Ramos (cell line): Measurements from ENCODE around the gene MUC3A.
"Not testable (repeated sequence)": the region's sequence is repeated elsewhere in the genome, so short reads cannot be mapped to it uniquely, and the experiment has no call there.

Experiments
- in situ Hi-C: fragments of 300-500 bp; cut with MboI; formaldehyde crosslinking; loops from one replicate; pipeline ENCODE4 v1.14.3; 2022; ENCODE audit warnings: low sequenced_read_pairs; ENCODE audit not compliant: unreplicated experiment

The MUC3A gene, protein sequence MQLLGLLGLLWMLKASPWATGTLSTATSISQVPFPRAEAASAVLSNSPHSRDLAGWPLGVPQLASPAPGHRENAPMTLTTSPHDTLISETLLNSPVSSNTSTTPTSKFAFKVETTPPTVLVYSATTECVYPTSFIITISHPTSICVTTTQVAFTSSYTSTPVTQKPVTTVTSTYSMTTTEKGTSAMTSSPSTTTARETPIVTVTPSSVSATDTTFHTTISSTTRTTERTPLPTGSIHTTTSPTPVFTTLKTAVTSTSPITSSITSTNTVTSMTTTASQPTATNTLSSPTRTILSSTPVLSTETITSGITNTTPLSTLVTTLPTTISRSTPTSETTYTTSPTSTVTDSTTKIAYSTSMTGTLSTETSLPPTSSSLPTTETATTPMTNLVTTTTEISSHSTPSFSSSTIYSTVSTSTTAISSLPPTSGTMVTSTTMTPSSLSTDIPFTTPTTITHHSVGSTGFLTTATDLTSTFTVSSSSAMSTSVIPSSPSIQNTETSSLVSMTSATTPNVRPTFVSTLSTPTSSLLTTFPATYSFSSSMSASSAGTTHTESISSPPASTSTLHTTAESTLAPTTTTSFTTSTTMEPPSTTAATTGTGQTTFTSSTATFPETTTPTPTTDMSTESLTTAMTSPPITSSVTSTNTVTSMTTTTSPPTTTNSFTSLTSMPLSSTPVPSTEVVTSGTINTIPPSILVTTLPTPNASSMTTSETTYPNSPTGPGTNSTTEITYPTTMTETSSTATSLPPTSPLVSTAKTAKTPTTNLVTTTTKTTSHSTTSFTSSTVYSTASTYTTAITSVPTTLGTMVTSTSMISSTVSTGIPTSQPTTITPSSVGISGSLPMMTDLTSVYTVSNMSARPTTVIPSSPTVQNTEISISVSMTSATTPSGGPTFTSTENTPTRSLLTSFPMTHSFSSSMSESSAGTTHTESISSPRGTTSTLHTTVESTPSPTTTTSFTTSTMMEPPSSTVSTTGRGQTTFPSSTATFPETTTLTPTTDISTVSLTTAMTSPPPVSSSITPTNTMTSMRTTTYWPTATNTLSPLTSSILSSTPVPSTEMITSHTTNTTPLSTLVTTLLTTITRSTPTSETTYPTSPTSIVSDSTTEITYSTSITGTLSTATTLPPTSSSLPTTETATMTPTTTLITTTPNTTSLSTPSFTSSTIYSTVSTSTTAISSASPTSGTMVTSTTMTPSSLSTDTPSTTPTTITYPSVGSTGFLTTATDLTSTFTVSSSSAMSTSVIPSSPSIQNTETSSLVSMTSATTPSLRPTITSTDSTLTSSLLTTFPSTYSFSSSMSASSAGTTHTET (N-terminal part only)

GRCh38 chr7:100949227-100949932 is at the start of gene MUC3A:
Gene MUC3A, plus strand, starts transcription at chr7:100949534. Its CDS starts 91 bp downstream, at chr7:100949625.
- in situ Hi-C loops, result no loop called here

GRCh38 chr7:100900978-100901377 is 48.4 kb upstream of the MUC3A start:
- in situ Hi-C loops, result no loop called here

DNA sequence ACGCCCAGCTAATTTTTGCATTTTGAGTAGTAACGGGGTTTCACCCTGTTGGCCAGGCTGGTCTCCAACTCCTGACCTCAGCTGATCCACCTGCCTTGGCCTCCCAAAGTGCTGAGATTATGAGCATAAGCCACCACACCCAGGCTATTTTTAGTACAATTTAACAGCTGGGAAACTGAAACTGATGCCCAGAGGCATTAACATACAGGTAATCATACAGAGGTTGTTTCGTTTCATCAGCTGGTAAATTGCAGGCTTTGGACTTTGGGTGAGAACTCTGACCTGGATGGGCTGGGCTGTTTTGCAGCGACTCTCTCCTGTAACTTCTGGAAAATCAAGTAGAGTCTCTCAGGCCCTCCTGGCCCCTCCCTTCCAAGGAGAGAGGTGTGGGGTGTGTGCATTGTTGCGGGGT is 47.4 kb upstream of the MUC3A start:
- in situ Hi-C loops, result no loop called here

DNA sequence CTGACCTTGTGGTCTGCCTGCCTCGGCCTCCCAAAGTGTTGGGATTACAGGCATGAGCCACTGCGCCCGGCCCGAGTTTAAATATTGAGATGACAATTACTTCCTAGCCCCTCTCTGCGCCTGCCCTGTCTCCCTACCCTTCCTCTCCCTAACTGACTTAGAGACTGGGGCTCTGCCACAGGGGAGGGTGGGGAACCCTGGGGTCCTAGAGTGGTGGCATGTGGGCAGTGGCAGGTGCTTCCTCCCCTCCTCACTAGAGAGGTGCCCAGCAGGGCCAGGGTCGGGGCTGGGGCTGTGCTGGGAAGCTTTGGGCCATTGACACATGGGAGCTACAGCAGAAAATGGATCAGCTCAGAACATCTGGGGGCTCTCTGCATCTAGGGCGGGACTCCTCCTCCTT is 46.7 kb upstream of the MUC3A start:
- in situ Hi-C loops, result no loop called here

DNA sequence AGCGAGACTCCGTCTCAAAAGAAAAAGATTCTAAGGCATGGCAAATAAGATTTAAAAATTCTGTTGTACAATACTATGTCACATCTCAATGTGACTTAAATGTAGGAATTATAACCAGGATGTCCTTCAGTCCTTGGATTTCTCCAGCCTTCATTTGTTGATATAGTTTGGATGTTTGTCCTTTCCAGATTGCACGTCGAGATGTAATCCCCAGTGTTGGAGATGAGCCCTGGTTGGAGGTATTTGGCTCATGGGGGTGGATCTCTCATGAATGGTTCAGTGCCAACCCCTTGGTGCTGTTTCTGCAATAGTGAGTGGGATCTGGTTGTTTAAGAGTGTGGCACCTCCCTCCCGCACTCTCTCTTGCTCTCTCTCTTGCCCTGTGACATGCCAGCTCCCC is 40.8 kb upstream of the MUC3A start:
- in situ Hi-C loops, result no loop called here

DNA sequence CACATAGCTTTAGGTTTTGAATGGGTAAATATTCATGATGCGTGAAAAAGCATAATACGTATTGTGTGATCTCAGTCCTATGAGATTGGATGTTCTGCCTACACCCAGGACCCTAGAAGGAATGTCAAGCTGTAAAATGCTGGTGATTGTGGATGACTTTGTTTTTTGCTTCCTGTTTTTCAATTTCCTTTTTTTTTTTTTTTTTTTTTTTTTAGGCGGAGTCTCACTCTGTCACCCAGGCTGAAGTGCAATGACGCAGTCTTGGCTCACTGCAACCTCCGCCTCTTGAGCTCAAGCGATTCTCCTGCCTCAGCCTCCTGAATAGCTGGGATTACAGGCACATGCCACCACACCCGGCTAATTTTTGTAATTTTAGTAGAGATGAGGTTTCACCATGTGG is 38.9 kb upstream of the MUC3A start:
- in situ Hi-C loops, result not testable (repeated sequence)

GRCh38 chr7:100911484-100911883 is 37.9 kb upstream of the MUC3A start:
- in situ Hi-C loops, result no loop called here

DNA sequence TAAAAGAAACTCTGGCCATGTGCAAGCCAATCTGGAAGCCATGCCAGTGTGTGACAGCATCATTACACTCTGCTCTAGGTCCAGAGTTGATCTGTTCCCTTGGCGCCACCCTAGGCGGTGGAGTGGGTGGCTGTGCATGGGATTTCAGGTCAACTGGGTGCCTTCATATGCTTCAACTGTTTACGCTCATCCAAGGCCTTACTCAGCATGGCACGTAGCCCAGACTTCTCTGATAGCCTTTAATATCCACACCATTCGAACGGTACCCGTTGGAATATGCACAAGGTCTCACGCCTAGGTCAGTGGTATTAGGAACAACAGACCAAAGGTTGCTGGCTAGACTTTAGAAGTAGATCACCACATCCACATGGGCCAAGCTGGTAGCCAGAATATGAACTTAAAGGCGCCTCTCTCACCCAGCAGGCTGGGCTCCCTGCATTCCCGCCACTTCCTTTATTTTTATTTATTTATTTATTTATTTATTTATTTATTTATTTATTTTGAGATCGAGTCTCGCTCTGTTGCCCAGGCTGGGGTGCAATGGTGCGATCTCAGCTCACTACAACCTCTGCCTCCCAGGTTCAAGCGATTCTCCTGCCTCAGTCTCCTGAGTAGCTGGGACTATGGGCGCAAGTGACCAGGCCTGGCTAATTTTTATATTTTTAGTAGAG is 35.0 kb upstream of the MUC3A start:
- in situ Hi-C loops, result no loop called here

DNA sequence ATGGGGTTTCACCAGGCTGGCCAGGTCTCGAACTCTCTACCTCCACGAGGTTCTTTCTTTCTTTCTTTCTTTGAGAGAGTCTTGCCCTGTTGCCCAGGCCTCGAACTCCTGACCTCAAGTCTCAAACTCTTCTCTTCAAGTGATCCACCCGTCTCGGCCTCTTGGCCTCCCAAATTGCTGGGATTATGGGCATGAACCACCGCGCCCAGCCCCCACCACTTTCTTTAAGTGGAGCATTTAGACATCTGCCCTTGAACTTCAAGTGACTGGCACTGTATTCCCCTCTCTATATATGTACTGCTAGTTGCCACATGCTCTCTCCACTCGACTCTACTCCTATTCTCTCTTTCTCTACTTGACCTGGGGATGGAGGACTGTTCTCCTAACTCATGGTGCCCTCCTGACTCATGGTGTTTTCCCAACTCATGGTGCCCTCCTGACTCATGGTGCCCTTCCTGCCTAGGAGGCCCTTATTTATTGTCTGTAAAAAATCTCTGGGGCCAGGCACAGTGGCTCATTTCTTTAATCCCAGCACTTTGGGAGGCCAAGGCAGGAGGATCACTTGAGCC is 34.4 kb upstream of the MUC3A start:
- in situ Hi-C loops, result no loop called here

DNA sequence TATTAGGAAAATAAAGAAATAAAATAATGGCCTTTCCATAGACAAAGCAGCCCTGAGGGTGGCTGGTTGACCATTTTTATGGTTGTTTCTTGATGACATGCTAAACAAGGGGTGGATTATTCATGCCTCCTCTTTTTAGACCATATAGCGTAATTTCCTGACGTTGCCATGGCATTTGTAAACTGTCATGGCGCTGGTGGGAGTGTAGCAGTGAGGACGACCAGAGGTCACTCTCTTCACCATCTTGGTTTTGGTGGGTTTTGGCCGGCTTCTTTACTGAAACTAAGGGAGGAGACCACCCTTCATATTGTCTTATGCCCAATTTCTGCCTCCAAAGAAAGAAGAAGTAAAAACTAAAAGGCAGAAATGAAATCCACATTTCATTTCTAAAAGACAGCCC is 30.0 kb upstream of the MUC3A start:
- in situ Hi-C loops, result not testable (repeated sequence)

GRCh38 chr7:100919779-100920437 is 29.4 kb upstream of the MUC3A start:
- in situ Hi-C loops, result not testable (repeated sequence)

DNA sequence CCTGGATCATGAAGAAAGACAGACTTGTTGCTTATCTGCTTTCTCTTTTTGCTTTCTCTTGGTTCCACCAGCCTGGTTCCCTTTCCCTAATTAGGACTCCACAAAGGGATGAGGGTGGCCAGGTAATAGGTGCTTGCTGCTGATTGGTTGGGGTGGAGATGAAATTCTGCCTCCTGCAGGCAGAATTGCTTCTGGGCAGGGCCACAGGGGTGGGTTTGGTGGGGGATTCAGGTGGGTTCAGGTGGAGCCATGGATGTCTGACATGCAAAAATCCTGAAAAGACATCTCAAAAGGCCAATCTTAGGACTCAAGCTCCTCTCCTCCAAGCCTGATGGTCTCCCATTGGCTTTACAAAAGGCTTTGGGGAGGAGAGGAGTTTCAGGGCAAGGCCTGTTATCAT is 28.3 kb upstream of the MUC3A start:
- in situ Hi-C loops, result no loop called here

- in situ Hi-C loops, result not testable (repeated sequence)
These were observed 25.7 kb upstream of the MUC3A start for GRCh38 chr7:100923616-100924015.

- in situ Hi-C loops, result no loop called here
These were observed 19.5 kb upstream of the MUC3A start for GRCh38 chr7:100929808-100930174.

DNA sequence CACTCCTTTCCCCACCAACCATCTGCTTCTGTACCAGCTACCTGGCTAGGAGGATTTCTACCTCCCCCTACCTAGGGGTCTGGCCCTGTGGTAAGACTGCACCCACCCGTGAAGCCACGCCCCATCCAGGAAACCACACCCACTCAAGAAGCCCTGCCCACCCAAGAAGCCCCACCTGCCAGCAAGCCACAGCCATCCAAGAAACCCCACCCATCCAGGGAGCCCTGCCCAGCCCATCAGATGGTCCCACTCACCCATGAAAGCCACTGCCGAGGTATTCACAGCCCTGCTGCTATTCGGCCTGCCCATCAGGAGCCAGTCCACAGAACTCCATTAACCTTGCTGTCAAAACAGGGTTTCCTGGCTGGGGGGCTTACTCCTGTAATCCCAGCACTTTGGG is 15.6 kb upstream of the MUC3A start:
- in situ Hi-C loops, result no loop called here

GRCh38 chr7:100935381-100935780 is 14.0 kb upstream of the MUC3A start:
- in situ Hi-C loops, result not testable (repeated sequence)

DNA sequence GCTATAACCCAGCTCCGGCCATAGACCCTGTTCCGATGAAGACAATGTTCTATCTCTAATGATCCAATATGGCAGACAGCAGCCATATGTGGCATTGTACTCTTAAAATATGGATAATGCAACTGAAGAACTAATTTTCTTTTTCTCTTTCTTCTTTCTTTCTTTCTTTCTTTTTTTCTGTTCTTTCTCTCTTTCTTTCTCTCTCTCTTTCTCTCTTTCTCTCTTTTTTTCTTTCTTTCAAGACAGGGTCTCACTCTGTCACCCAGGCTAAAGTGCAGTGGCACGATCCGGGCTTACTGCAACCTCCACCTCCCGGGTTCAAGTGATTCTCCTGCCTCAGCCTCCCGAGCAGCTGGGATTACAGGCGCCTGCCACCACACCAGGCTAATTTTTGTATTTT is 13.2 kb upstream of the MUC3A start:
- in situ Hi-C loops, result not testable (repeated sequence)

- in situ Hi-C loops, result no loop called here
These were observed 7.1 kb upstream of the MUC3A start for GRCh38 chr7:100942045-100942774.
